A673 (cell line): Measurements from ENCODE around the gene KIF4A. TPM values are rescaled to one million over a fixed set of nuclear protein-coding genes. Genes with fewer than 3 reads are reported as not detected.

Experiments
- BruUV-seq: library from RNA; stranded (reverse); fragments of 400-500 nt; replicated peaks from 2 replicates; lab custom pipeline; 2021; lab: Mats Ljungman, UMichigan
- CTCF ChIA-PET: fragments of 300-600 bp; sonication (Branson Sonifier 250); formaldehyde crosslinking; loops from one replicate; lab custom pipeline; 2022; ENCODE audit warnings: antibody characterized with exemption; lab: Charles Lee
- POLR2A ChIA-PET: fragments of 300-600 bp; sonication (Branson Sonifier 250); formaldehyde crosslinking; loops from one replicate; lab custom pipeline; 2022; ENCODE audit warnings: antibody characterized with exemption; ENCODE audit not compliant: low non-redundant PET; lab: Charles Lee
- DNase-seq: peaks from one replicate; pipeline ENCODE4 v3.0.0-alpha.2; 2015; ENCODE audit warnings: low spot score
- H3K27ac ChIP-seq: fragments of 200-600 bp; sonication (generic); 2 replicates; pipeline ENCODE4 v1.5.1; 2016; ENCODE audit warnings: mixed run types, low read depth, mild to moderate bottlenecking, mixed read lengths, antibody characterized with exemption, low read length; ENCODE audit not compliant: poor library complexity, severe bottlenecking
- H3K27me3 ChIP-seq: fragments of 200-600 bp; sonication (generic); replicated peaks from 2 replicates; pipeline ENCODE4 v1.6.1; 2017; ENCODE audit warnings: mixed run types, low read depth, mild to moderate bottlenecking, mixed read lengths, antibody characterized with exemption, low read length; ENCODE audit not compliant: insufficient read depth, poor library complexity
- H3K36me3 ChIP-seq: fragments of 200-600 bp; sonication (generic); 2 replicates; pipeline ENCODE4 v1.6.1; 2016; ENCODE audit warnings: mixed run types, mild to moderate bottlenecking, mixed read lengths, antibody characterized with exemption, low read length; ENCODE audit not compliant: insufficient read depth, poor library complexity, severe bottlenecking
- H3K4me1 ChIP-seq: fragments of 200-600 bp; sonication (generic); 2 replicates; pipeline ENCODE4 v1.6.1; 2017; ENCODE audit warnings: mixed run types, mild to moderate bottlenecking, mixed read lengths, antibody characterized with exemption, low read length; ENCODE audit not compliant: insufficient read depth, poor library complexity, severe bottlenecking
- H3K4me3 ChIP-seq: fragments of 200-600 bp; sonication (generic); 2 replicates; pipeline ENCODE4 v1.5.1; 2016; ENCODE audit warnings: low read depth, mixed run types, mild to moderate bottlenecking, mixed read lengths, low read length; ENCODE audit not compliant: poor library complexity, severe bottlenecking
- H3K9me3 ChIP-seq: fragments of 200-600 bp; sonication (generic); 2 replicates; pipeline ENCODE4 v1.6.1; 2016; ENCODE audit warnings: mixed run types, low read depth, mild to moderate bottlenecking, mixed read lengths, antibody characterized with exemption, low read length; ENCODE audit not compliant: poor library complexity, severe bottlenecking
- EZH2 ChIP-seq: fragments of 200-600 bp; sonication (generic); IDR thresholded peaks from 2 replicates; pipeline ENCODE4 v1.6.1; 2017; ENCODE audit warnings: borderline replicate concordance, low read depth, mild to moderate bottlenecking, mixed read lengths, antibody characterized with exemption, low read length; ENCODE audit not compliant: poor library complexity, severe bottlenecking
- intact Hi-C: fragments of 100-400 bp; cut with micrococcal nuclease; formaldehyde crosslinking; loops from one replicate; pipeline ENCODE4 v1.10.0; 2022; ENCODE audit not compliant: unreplicated experiment
- total RNA-seq: library from RNA; stranded (reverse); gene quantifications from 2 replicates; pipeline ENCODE4 v1.2.3, GENCODE V29; 2021
- TF ChIP-seq, protein P1 (sequence below): fragments of 300-800, 200-600 bp; sonication (generic); conservative IDR thresholded peaks from 2 replicates; pipeline ENCODE4 v1.5.1; 2017; ENCODE audit warnings: low read depth, mild to moderate bottlenecking, antibody characterized with exemption, low read length, moderate library complexity, mixed read lengths

The KIF4A gene
- total RNA-seq, 1 experiment from 2014 or later, result 76.7 TPM

DNA sequence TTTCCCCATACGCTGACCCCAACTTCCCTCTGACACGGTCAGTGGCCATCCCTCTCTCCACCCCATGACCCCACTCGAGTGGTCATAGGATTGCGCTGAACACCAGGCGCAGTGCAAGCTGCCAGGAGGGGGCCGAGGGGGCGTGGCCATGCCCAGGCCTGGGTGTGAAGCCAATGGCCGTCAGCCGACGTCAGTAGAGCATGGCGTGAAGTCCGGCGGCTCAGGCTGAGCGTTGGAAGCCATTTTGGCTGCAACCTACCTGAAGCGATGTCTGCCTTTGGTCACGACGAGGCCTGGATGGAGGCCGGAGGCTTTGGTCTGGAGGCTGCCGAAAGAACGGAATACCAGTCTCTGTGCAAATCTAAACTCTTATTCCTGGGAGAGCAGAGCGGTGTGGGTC is 8.0 kb upstream of the KIF4A start, which contains the start of gene RAB41:
Gene RAB41, plus strand, starts transcription at position 222 of the 400 bp plus-strand sequence. Its CDS starts 46 bp downstream, at position 268.
- Histone ChIP-seq H3K4me3 (no peak within 1 kb of the TSS), H3K27ac (no peak within 1 kb of the TSS), H3K27me3 (no peaks in the 10 kb centered on the region), H3K36me3 (no peaks in the 10 kb centered on the region), H3K4me1 (no peaks in the 10 kb centered on the region), H3K9me3 (no peaks in the 10 kb centered on the region)
- DNase-seq, result no peak
- CTCF ChIA-PET, result no interaction called here
- intact Hi-C loops, result no loop called here
- BruUV-seq, result no TSS peak
- TF ChIP-seq, protein P1, sequence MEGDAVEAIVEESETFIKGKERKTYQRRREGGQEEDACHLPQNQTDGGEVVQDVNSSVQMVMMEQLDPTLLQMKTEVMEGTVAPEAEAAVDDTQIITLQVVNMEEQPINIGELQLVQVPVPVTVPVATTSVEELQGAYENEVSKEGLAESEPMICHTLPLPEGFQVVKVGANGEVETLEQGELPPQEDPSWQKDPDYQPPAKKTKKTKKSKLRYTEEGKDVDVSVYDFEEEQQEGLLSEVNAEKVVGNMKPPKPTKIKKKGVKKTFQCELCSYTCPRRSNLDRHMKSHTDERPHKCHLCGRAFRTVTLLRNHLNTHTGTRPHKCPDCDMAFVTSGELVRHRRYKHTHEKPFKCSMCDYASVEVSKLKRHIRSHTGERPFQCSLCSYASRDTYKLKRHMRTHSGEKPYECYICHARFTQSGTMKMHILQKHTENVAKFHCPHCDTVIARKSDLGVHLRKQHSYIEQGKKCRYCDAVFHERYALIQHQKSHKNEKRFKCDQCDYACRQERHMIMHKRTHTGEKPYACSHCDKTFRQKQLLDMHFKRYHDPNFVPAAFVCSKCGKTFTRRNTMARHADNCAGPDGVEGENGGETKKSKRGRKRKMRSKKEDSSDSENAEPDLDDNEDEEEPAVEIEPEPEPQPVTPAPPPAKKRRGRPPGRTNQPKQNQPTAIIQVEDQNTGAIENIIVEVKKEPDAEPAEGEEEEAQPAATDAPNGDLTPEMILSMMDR, result no peak
- no peak for TF ChIP-seq EZH2
- POLR2A ChIA-PET, result no interaction called here

DNA sequence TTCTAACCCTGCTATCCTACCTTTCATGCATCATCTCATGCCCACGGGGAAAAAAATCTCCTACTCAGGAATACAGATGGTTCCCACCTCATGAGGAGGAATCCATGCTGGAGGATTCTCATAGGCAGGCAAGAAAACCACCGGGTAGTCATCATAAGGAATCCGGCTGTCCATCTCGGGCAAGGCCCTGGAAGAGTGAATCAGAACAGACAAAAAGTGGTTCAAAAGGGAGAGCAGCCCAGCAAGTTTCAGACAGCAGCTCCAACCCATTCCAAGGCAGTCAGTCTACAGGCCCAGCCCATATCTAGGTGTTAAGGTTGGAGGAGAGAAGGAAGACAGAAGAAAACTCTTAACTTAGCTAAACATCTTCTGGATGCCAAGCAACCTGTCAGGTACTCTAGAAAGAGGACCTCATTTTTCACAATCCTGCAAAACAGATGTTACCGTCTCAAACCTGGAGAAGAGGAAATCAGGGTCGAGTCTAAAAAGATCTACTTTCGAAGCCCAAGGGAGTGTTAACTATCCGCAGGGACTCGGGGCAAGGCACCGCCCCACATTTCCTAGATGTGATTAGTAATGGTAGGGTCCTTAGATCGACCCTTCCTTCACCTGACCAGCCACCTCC is 624 bp upstream of the KIF4A start:
- H3K4me3 ChIP-seq, result peak overlapping the region; percentile 59
- TSS peak; percentile 75 for BruUV-seq
- no peaks in the 10 kb centered on the region for H3K36me3 ChIP-seq
- H3K4me1 ChIP-seq, result peaks cover 2% of the 10 kb centered on the region
- no peak for TF ChIP-seq EZH2
- TF ChIP-seq, protein P1, result no peak
- ChIA-PET CTCF (no interaction called here), POLR2A (no interaction called here)
- H3K9me3 ChIP-seq, result no peaks in the 10 kb centered on the region
- intact Hi-C loops, result no loop called here
- H3K27me3 ChIP-seq, result no peaks in the 10 kb centered on the region
- DNase-seq, result no peak
- H3K27ac ChIP-seq, result peak overlapping the region; percentile 76

DNA sequence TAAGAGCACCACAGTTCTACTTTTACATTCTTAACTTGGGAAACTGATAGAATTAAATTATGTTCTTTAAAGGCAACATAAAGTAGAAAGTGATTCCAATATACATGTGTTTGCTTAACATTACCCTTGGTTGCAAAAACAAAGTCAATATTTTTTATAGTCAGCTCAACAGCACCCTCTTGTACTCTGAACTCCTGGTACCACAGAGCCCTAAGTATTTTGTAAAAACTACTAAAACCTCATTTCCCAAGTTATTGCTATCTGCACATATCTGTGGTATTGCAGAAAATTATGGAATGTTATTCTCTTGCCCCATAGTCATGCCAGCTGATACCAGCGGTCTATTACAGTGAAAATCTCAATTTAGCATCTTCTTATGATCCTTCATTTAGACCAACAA is 2.9 kb downstream of the KIF4A start:
- no peaks in the 10 kb centered on the region for H3K9me3 ChIP-seq
- peak overlapping the region; percentile 59 for H3K4me3 ChIP-seq
- ChIA-PET POLR2A (no interaction called here), CTCF (no interaction called here)
- TF ChIP-seq, protein P1, result no peak
- TF ChIP-seq EZH2, result no peak
- H3K4me1 ChIP-seq, result peaks cover 2% of the 10 kb centered on the region
- no peak overlapping the region for H3K27ac ChIP-seq
- no TSS peak for BruUV-seq
- H3K27me3 ChIP-seq, result no peaks in the 10 kb centered on the region
- intact Hi-C loops, result no loop called here
- no peak for DNase-seq
- peaks cover 4% of the 10 kb centered on the region for H3K36me3 ChIP-seq
